22Rv1 (cell line): ENCODE results near the gene LZTR1.
A peak's percentile ranks its signal among the peaks of the same experiment; 100 is the strongest.

Experiments
- ZFX ChIP-seq: fragments of 450-650 bp; IDR thresholded peaks from 2 replicates; pipeline ENCODE4 v1.6.1; 2017; ENCODE audit warnings: antibody characterized with exemption, borderline replicate concordance
- TF ChIP-seq, protein P1 (sequence below): fragments of 450-650 bp; IDR thresholded peaks from 2 replicates; pipeline ENCODE4 v1.5.1; 2017; ENCODE audit warnings: mild to moderate bottlenecking

DNA sequence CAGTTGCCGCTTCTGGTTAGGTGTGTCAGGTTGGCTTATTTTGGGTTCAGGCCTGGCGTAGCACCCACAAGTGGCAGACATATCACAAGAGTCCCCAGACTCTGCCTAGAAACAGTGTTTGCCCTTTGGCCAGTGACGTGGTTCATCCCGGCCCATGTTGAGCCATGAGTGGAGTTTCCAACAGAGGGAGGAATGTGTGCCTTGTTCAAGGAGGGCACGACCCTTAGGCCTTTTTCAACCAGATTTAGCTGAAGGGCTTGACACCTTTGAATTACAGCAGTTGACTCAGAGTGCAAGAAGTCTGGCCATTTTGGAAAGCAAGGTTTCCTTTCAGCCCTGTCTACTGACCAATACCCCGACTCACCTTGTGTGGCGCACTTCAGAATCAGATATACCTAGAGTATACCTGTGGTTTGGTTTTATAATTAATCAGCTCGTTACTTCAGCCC is 30.1 kb upstream of the LZTR1 start:
- TF ChIP-seq, protein P1, sequence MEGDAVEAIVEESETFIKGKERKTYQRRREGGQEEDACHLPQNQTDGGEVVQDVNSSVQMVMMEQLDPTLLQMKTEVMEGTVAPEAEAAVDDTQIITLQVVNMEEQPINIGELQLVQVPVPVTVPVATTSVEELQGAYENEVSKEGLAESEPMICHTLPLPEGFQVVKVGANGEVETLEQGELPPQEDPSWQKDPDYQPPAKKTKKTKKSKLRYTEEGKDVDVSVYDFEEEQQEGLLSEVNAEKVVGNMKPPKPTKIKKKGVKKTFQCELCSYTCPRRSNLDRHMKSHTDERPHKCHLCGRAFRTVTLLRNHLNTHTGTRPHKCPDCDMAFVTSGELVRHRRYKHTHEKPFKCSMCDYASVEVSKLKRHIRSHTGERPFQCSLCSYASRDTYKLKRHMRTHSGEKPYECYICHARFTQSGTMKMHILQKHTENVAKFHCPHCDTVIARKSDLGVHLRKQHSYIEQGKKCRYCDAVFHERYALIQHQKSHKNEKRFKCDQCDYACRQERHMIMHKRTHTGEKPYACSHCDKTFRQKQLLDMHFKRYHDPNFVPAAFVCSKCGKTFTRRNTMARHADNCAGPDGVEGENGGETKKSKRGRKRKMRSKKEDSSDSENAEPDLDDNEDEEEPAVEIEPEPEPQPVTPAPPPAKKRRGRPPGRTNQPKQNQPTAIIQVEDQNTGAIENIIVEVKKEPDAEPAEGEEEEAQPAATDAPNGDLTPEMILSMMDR = peak; percentile 50
- TF ChIP-seq ZFX = no peak
